H1 (cell line): ENCODE results near the gene KRT3. TPM values are rescaled to one million over a fixed set of nuclear protein-coding genes. Genes with fewer than 3 reads are reported as not detected.

Experiments
- CTCF ChIA-PET: fragments of 300-600 bp; sonication (Branson Sonifier 250); formaldehyde crosslinking; loops from one replicate; lab custom pipeline; 2021; ENCODE audit not compliant: partially characterized antibody; lab: Charles Lee
- POLR2A ChIA-PET: fragments of 300-600 bp; sonication (Branson Sonifier 250); formaldehyde crosslinking; loops from one replicate; lab custom pipeline; 2021; ENCODE audit warnings: inconsistent platforms; ENCODE audit not compliant: partially characterized antibody; lab: Charles Lee
- DNase-seq, 2 experiments: peaks; one replicate each; pipeline versions ENCODE4 v3.0.0 to v3.0.0-alpha.2; 2010 to 2022; ENCODE audit warnings: low spot score in 2 of 2, low read depth in 1 of 2, mixed read lengths in 1 of 2
- FAIRE-seq: peaks from 2 replicates; lab custom pipeline; 2011; peaks lifted over from hg19 to GRCh38; lab: Jason Lieb, UNC
- H2AFZ ChIP-seq: 2 replicates; pipeline ENCODE4 v1.8.1; 2012; ENCODE audit warnings: low read length, inconsistent platforms
- H2AK5ac ChIP-seq: 2 replicates; pipeline ENCODE4 v1.6.1; 2013; ENCODE audit warnings: low read depth, low read length
- H2BK120ac ChIP-seq: replicated peaks from 2 replicates; pipeline ENCODE3; 2013; ENCODE audit warnings: low read depth, low read length, inconsistent platforms
- H2BK12ac ChIP-seq: 2 replicates; pipeline ENCODE4 v1.6.1; 2013; ENCODE audit warnings: low read depth, low read length
- H2BK15ac ChIP-seq: 2 replicates; pipeline ENCODE4 v1.6.1; 2013; ENCODE audit warnings: low read length
- H2BK20ac ChIP-seq: 2 replicates; pipeline ENCODE4 v1.6.1; 2013; ENCODE audit warnings: low read length
- H2BK5ac ChIP-seq: 2 replicates; pipeline ENCODE4 v1.6.1; 2013; ENCODE audit warnings: low read depth, low read length
- H3K14ac ChIP-seq: 2 replicates; pipeline ENCODE4 v1.6.1; 2013; ENCODE audit warnings: inconsistent platforms; ENCODE audit not compliant: insufficient read length
- H3K18ac ChIP-seq: 2 replicates; pipeline ENCODE4 v1.6.1; 2013; ENCODE audit warnings: low read length; ENCODE audit errors: extremely low read depth
- H3K23ac ChIP-seq: 2 replicates; pipeline ENCODE4 v1.6.1; 2013; ENCODE audit warnings: inconsistent platforms; ENCODE audit not compliant: insufficient read length
- H3K23me2 ChIP-seq: 2 replicates; pipeline ENCODE4 v1.6.1; 2013; ENCODE audit warnings: low read depth, low read length
- H3K27ac ChIP-seq: 2 replicates; pipeline ENCODE4 v1.6.1; 2011; ENCODE audit warnings: low read depth, low read length, inconsistent platforms
- H3K27me3 ChIP-seq, 4 experiments: replicated peaks in 1 of 4; 1 replicate in 1 of 4; 2 replicates in 3 of 4; pipeline versions ENCODE4 v1.6.1 to v1.8.1; 2011 to 2013; ENCODE audit warnings: low read length in 3 of 4, mild to moderate bottlenecking in 3 of 4, inconsistent platforms in 2 of 4, mixed read lengths in 2 of 4, moderate library complexity in 1 of 4; ENCODE audit not compliant: control insufficient read depth in 3 of 4, insufficient read depth in 3 of 4; ENCODE audit errors: extremely low read depth in 1 of 4
- H3K36me3 ChIP-seq, 4 experiments: 2 replicates each; pipeline versions ENCODE4 v1.6.1 to v1.8.1; 2011 to 2013; ENCODE audit warnings: mild to moderate bottlenecking in 4 of 4, low read length in 3 of 4, moderate library complexity in 2 of 4, control low read depth in 1 of 4, inconsistent platforms in 1 of 4; ENCODE audit not compliant: insufficient read depth in 4 of 4, control insufficient read depth in 2 of 4
- H3K4ac ChIP-seq: replicated peaks from 2 replicates; pipeline ENCODE3; 2013; ENCODE audit warnings: low read length, low read depth, mixed read lengths, inconsistent platforms; ENCODE audit not compliant: insufficient read length
- H3K4me1 ChIP-seq, 4 experiments: replicated peaks in 1 of 4; 1 replicate in 1 of 4; 2 replicates in 3 of 4; pipeline versions ENCODE4 v1.6.1 to v1.8.1; 2011 to 2013; ENCODE audit warnings: low read length in 3 of 4, inconsistent platforms in 2 of 4, mixed read lengths in 1 of 4; ENCODE audit not compliant: insufficient read depth in 4 of 4, control insufficient read depth in 3 of 4
- H3K4me2 ChIP-seq, 2 experiments: 2 replicates each; pipeline versions ENCODE4 v1.6.1 to v1.8.1; 2011 to 2013; ENCODE audit warnings: low read depth in 2 of 2, low read length in 2 of 2, control low read depth in 1 of 2, inconsistent platforms in 1 of 2, mild to moderate bottlenecking in 1 of 2; ENCODE audit not compliant: insufficient read depth in 1 of 2
- H3K4me3 ChIP-seq, 4 experiments: fragments of 200-600, 300-600 bp in 1 of 4; sonication (generic), shearing (Covaris generic), sonication (Bioruptor Twin) in 1 of 4; 2 replicates each; pipeline versions ENCODE4 v1.5.1 to v1.8.1; 2011 to 2016; ENCODE audit warnings: low read length in 4 of 4, low read depth in 3 of 4, control low read depth in 2 of 4, inconsistent platforms in 2 of 4, mild to moderate bottlenecking in 2 of 4, mixed read lengths in 1 of 4, moderate library complexity in 1 of 4; ENCODE audit not compliant: insufficient read depth in 2 of 4; ENCODE audit errors: extremely low read depth in 1 of 4
- H3K56ac ChIP-seq: replicated peaks from 2 replicates; pipeline ENCODE3; 2013; ENCODE audit warnings: low read depth, mild to moderate bottlenecking, mixed read lengths, low read length, inconsistent platforms; ENCODE audit not compliant: insufficient read length
- H3K79me1 ChIP-seq: 2 replicates; pipeline ENCODE4 v1.6.1; 2013; ENCODE audit warnings: low read depth, low read length, control low read depth
- H3K79me2 ChIP-seq, 2 experiments: 2 replicates each; pipeline versions ENCODE4 v1.6.1 to v1.8.1; 2012 to 2013; ENCODE audit warnings: low read length in 2 of 2, mild to moderate bottlenecking in 2 of 2, inconsistent platforms in 1 of 2; ENCODE audit not compliant: insufficient read depth in 2 of 2, control insufficient read depth in 1 of 2
- H3K9ac ChIP-seq, 4 experiments: replicated peaks in 1 of 4; 1 replicate in 1 of 4; 2 replicates in 3 of 4; pipeline versions ENCODE4 v1.6.1 to v1.8.1; 2011 to 2013; ENCODE audit warnings: low read depth in 3 of 4, low read length in 3 of 4, control low read depth in 2 of 4, mild to moderate bottlenecking in 2 of 4, moderate library complexity in 2 of 4, inconsistent platforms in 1 of 4; ENCODE audit errors: extremely low read depth in 1 of 4
- H3K9me3 ChIP-seq, 2 experiments: 2 replicates each; pipeline versions ENCODE4 v1.6.1 to v1.8.1; 2012 to 2013; ENCODE audit warnings: mild to moderate bottlenecking in 2 of 2, moderate library complexity in 2 of 2, control low read depth in 1 of 2, inconsistent platforms in 1 of 2, low read depth in 1 of 2, low read length in 1 of 2, mixed read lengths in 1 of 2; ENCODE audit not compliant: insufficient read depth in 2 of 2
- H4K20me1 ChIP-seq, 2 experiments: replicated peaks in 1 of 2; 2 replicates each; pipeline versions ENCODE3 to v1.8.1; 2011 to 2013; ENCODE audit warnings: inconsistent platforms in 2 of 2, low read length in 2 of 2, mild to moderate bottlenecking in 1 of 2; ENCODE audit not compliant: insufficient read depth in 2 of 2, control insufficient read depth in 1 of 2
- H4K5ac ChIP-seq: 2 replicates; pipeline ENCODE4 v1.6.1; 2013; ENCODE audit warnings: low read length, low read depth, mixed read lengths, inconsistent platforms; ENCODE audit not compliant: insufficient read length
- H4K8ac ChIP-seq: 2 replicates; pipeline ENCODE4 v1.8.0; 2013; ENCODE audit warnings: mild to moderate bottlenecking, moderate library complexity, low read length, inconsistent platforms; ENCODE audit not compliant: insufficient read depth; ENCODE audit errors: extremely low read depth
- H4K91ac ChIP-seq: replicated peaks from 2 replicates; pipeline ENCODE3; 2013; ENCODE audit warnings: low read length, mixed read lengths, inconsistent platforms; ENCODE audit not compliant: insufficient read length
- CBX5 ChIP-seq: fragments of 300-800, 300-1000 bp; sonication (generic); IDR thresholded peaks from 2 replicates; pipeline ENCODE4 v1.7.1; 2016; ENCODE audit warnings: antibody characterized with exemption, low read length, low read depth
- EZH2 ChIP-seq: fragments of 200-600 bp; sonication (generic); IDR thresholded peaks from 2 replicates; pipeline ENCODE4 v1.7.1; 2012; ENCODE audit warnings: low read depth, mild to moderate bottlenecking, moderate library complexity, low read length, inconsistent platforms; ENCODE audit not compliant: severe bottlenecking
- GABPA ChIP-seq: IDR thresholded peaks from 2 replicates; pipeline ENCODE4 v1.6.1; 2011; ENCODE audit warnings: mild to moderate bottlenecking, low read length, moderate library complexity, borderline replicate concordance; ENCODE audit not compliant: insufficient read depth
- GTF2F1 ChIP-seq: IDR thresholded peaks from 2 replicates; pipeline ENCODE4 v1.6.1; 2012; ENCODE audit warnings: low read depth, low read length, improper control_type of control experiment, borderline replicate concordance
- HDAC2 ChIP-seq, 2 experiments: fragments of 300-600 bp in 1 of 2; sonication (generic) in 1 of 2; IDR thresholded peaks; 2 replicates each; pipeline ENCODE4 v1.6.1; 2011 to 2012; ENCODE audit warnings: low read depth in 2 of 2, low read length in 2 of 2, mild to moderate bottlenecking in 2 of 2, moderate library complexity in 2 of 2, borderline replicate concordance in 1 of 2, inconsistent platforms in 1 of 2
- KDM5A ChIP-seq: fragments of 200-600 bp; IDR thresholded peaks from 2 replicates; pipeline ENCODE4 v1.7.1; 2012; ENCODE audit warnings: mild to moderate bottlenecking, low read length, inconsistent platforms, mixed read lengths
- POU5F1 ChIP-seq: IDR thresholded peaks from 2 replicates; pipeline ENCODE4 v1.6.1; 2011; ENCODE audit warnings: low read depth, mild to moderate bottlenecking, low read length, moderate library complexity
- SAP30 ChIP-seq: fragments of 300-600 bp; sonication (generic); IDR thresholded peaks from 2 replicates; pipeline ENCODE4 v1.7.1; 2012; ENCODE audit warnings: low read length, moderate library complexity, mild to moderate bottlenecking, inconsistent platforms; ENCODE audit not compliant: insufficient read depth, insufficient replicate concordance
- SIN3A ChIP-seq, 2 experiments: IDR thresholded peaks in 1 of 2; conservative IDR thresholded peaks in 1 of 2; 2 replicates each; pipeline ENCODE4 v1.6.1; 2011 to 2012; ENCODE audit warnings: low read length in 2 of 2, improper control_type of control experiment in 1 of 2, low read depth in 1 of 2, mild to moderate bottlenecking in 1 of 2
- SIRT6 ChIP-seq: IDR thresholded peaks from one replicate; pipeline ENCODE4 v1.7.1; 2012; ENCODE audit warnings: low read length, inconsistent platforms
- SUZ12 ChIP-seq: fragments of 200-600 bp; sonication (generic); IDR thresholded peaks from 2 replicates; pipeline ENCODE4 v1.6.1; 2012; ENCODE audit warnings: mild to moderate bottlenecking, inconsistent platforms, low read length, moderate library complexity, mixed read lengths
- TAF1 ChIP-seq: IDR thresholded peaks from 2 replicates; pipeline ENCODE4 v1.6.1; 2011; ENCODE audit warnings: mild to moderate bottlenecking, low read depth, low read length
- TAF7 ChIP-seq: optimal IDR thresholded peaks from 2 replicates; pipeline ENCODE3; 2011; ENCODE audit warnings: low read depth, mild to moderate bottlenecking, inconsistent platforms, low read length, moderate library complexity, borderline replicate concordance
- WGBS, 2 experiments: shearing (Covaris generic) in 1 of 2; methylation state at CpG; one replicate each; pipeline versions ENCODE4 v1.1.6 to v1.1.7; 2013 to 2015; ENCODE audit warnings: low lambda C conversion rate in 2 of 2, mixed read lengths in 2 of 2, inconsistent platforms in 1 of 2, low coverage in 1 of 2, missing lambda C conversion rate in 1 of 2; ENCODE audit not compliant: insufficient replicate concordance in 2 of 2, insufficient coverage in 1 of 2, insufficient read length in 1 of 2; ENCODE audit errors: extremely low coverage in 1 of 2, missing lambda C conversion rate in 1 of 2; 5-methylcytosine and 5-hydroxymethylcytosine counted together
- polyA plus RNA-seq, 7 experiments: library from polyadenylated mRNA; depleted of rRNA in 3 of 7; stranded (reverse) in 5 of 7; unstranded in 2 of 7; fragments of >200 nt in 5 of 7; fragments of 200-250 nt in 2 of 7; gene quantifications; 1 replicate in 5 of 7; 2 replicates in 1 of 7; 4 replicates in 1 of 7; pipeline versions ENCODE4 v1.2.1 to v1.2.3, GENCODE V29; 2011 to 2013; ENCODE audit warnings: missing spikeins in 2 of 7, mixed read lengths in 2 of 7
- total RNA-seq: library from RNA; stranded (reverse); fragmentation: NEBNext Ultra II Directional; extraction: Animal tissue kit (Norgen Biotek cat#: 25700); gene quantifications from 2 replicates; pipeline ENCODE4 v1.2.1, GENCODE V29; 2021

The KRT3 gene
- total and polyA plus RNA-seq, 2 of the 8 experiments (the other 6 are each of a cell fraction or from before 2014, with no cell fraction given): not detected

DNA sequence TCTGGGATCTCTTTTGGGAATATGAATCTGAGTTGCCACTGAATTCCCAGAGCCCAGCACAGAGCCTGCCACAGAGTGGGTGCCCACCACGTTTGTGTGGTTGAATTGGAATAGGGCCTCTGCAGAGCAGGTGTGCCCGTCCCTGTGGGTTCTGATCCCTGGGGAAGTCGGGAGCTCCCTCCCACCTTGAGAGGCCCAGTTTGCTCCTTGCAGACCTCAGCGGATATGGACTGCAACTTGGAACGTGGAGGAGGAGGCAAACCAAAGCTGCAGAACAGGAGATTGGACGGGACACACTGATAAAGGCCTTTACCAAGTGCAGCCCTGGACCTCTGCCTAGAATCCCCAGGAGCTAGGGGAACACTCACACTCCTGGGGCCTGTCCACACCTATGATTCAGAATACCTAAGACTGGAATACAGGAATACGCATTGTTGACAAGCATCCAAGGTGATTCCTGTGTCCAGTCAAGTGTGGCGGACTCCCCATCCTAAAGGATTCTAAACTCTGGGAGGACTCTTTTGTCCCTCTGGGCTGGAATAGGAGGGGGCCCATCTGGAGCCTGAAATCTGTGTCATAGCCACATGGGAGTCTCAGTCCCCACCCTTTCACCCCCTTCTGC is 21.2 kb downstream of the KRT3 start:
- no peaks in the 10 kb centered on the region for H3K4me1 ChIP-seq
- no peaks in the 10 kb centered on the region for H3K23me2 ChIP-seq
- no peak overlapping the region for H4K8ac ChIP-seq
- H4K20me1 ChIP-seq: no peaks in the 10 kb centered on the region
- H3K4me3 ChIP-seq: no peak overlapping the region
- no peaks in the 10 kb centered on the region for H3K36me3 ChIP-seq
- FAIRE-seq (no peak), DNase-seq (no peak)
- H2BK12ac ChIP-seq: no peak overlapping the region
- H3K9ac ChIP-seq: no peak overlapping the region
- H3K14ac ChIP-seq: no peak overlapping the region
- no peak overlapping the region for H3K56ac ChIP-seq
- no peaks in the 10 kb centered on the region for H3K79me2 ChIP-seq
- H2AFZ ChIP-seq: no peak overlapping the region
- ChIA-PET POLR2A (no interaction called here), CTCF (interaction anchor here (1.1 to 1.6 kb wide), 3 partner anchors 14 to 193 kb away, joined by 3 to 5 read pairs (median 3); no protein-coding TSS in a partner anchor)
- no peak overlapping the region for H2AK5ac ChIP-seq
- H3K18ac ChIP-seq: no peak overlapping the region
- no peak overlapping the region for H3K27ac ChIP-seq
- H3K9me3 ChIP-seq: no peaks in the 10 kb centered on the region
- H3K4me2 ChIP-seq: no peak overlapping the region
- no peak overlapping the region for H2BK120ac ChIP-seq
- no peak overlapping the region for H3K23ac ChIP-seq
- 82% methylated on average over 8 of the region's 8 CpGs; no CpG with 5 or more reads in 1 of the 2 experiments for WGBS, 2 experiments
- H3K27me3 ChIP-seq: 0 out of 7 replicates have a peak, but pooled peaks cover 0 to 2% (median 0%) of the 10 kb centered on the region in 4 experiments
- H2BK20ac ChIP-seq: no peak overlapping the region
- no peak overlapping the region for H2BK5ac ChIP-seq
- H2BK15ac ChIP-seq: no peak overlapping the region
- H3K79me1 ChIP-seq: no peaks in the 10 kb centered on the region
- no peak overlapping the region for H3K4ac ChIP-seq
- no peak overlapping the region for H4K91ac ChIP-seq
- H4K5ac ChIP-seq: no peak overlapping the region
- TF ChIP-seq POU5F1 (no peak), KDM5A (no peak), HDAC2 (IDR thresholded peaks at IDR 0.05; ENCODE audit: borderline replicate concordance in 1 of 2, low read depth in 2 of 2, low read length in 2 of 2) (no peak), EZH2 (no peak), TAF1 (no peak), GTF2F1 (no peak), SUZ12 (no peak), TAF7 (no peak), GABPA (no peak), SAP30 (no peak), CBX5 (no peak), SIN3A (conservative IDR thresholded peaks at IDR 0.05 in 1 of 2, IDR thresholded peaks at IDR 0.05 in 1 of 2; ENCODE audit: low read depth in 1 of 2, low read length in 2 of 2) (no peak), SIRT6 (no peak)
